ENCODE measurements around the gene ATP8B4. TPM values are rescaled to one million over a fixed set of nuclear protein-coding genes. Genes with fewer than 3 reads are reported as not detected.
"Not testable (repeated sequence)": the region's sequence is repeated elsewhere in the genome, so short reads cannot be mapped to it uniquely, and the experiment has no call there.

ATP8B4 gene
- polyA plus RNA-seq, 3 donors = 2.3 to 3.6 (median 2.6) TPM

DNA sequence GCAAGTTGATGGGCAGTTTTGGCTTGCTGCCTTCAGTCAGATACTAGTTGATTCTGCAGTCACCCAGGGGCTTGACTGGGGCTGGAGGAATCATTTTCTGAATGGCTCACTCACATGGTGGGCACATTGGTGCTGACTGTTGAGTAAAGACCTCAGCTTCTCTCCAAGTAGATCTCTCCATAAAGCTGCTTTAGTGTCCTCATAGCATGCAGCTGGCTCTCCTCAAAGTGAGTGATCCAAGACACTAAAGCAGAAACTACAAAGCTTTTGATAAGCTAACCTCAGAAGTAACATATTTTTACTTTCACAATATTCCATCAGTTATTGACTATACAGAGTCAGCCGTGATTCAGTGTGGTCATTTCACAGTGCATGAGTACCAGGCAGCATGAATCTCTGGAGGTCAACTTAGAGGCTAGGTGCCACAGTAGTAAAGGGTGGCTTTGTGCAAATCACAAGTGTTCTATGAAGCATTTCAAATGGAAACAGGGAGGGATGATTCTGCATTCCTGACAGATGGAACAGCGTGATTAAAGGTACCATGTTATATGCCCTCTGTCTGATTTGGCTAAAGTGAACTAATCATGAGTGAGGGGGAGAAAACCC is 24.3 kb upstream of the ATP8B4 start:
- DNase-seq = no peak

DNA sequence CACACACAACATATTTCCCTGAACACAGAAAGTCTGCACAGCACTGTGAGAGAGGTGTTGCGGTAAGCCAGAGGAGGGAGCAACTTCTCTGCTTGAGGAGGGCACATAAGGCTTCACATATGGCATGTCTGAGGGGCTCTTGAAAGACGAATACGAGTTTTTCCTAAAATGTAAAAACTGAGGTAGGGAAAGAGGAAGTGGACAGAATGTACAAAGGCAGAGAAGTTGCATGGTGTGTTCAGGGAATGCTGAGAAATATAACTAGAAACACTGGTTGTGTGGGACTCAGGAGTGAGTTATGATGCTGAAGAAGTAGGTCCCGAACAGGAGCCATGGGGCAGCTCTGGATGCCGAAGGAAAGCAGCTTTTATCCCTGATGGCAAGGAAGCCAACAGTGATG is 22.8 kb upstream of the ATP8B4 start:
- no peak for DNase-seq

DNA sequence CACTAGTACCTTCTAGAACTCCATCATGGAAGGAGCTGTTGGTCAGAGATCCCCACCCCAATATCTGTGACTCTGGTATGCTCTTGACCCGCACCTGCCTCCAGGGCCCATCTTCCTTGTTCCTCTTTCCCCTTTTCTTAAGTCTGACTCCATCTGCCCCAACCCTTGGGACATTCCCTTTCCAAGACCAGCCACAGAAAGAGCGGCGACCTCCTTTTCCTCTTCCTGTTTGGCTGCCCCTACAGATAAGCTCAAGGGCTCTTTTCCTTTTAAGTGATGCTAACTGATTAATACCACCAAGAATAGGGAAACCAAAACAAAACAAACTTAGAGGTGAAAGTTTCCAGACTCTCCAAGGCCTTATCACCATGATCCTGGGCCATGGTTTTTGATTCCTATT is 21.9 kb upstream of the ATP8B4 start:
- DNase-seq = no peak

DNA sequence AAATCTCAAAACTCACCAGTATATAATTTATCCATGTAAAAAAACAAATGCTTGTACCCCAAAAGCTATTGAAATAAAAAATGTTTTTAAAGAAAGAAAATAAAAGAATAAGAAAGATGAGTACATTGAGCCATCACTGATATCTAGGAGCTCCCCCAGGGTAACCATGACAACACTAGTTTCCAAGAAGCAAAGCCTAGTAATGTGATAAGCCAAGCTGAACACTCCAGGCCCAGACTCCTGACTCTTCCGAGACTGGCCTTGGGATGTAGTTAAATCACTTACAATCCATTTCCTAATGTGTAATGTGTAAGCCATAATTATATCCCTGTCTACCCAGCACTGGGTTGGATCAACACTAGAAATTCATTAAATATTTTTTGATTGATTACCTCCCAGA is 21.1 kb upstream of the ATP8B4 start:
- peak; percentile 14 for DNase-seq

DNA sequence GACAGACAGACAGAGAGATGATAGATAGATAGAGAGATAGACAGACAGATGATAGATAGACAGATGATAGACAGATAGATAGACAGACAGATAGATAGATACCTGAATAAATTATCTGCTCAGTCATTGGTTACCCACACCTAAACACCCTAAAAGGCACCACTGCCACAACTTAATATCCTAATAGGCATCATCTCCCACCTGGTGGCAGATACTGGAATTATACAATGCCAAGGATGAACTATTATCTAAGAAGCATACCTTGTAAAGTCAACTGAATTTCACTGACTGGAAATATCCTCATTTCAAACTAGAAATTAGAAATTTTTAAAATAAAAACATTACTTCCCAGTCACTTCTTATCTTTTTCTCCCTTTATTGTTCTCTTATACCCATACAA is 19.4 kb upstream of the ATP8B4 start:
- no peak for DNase-seq

DNA sequence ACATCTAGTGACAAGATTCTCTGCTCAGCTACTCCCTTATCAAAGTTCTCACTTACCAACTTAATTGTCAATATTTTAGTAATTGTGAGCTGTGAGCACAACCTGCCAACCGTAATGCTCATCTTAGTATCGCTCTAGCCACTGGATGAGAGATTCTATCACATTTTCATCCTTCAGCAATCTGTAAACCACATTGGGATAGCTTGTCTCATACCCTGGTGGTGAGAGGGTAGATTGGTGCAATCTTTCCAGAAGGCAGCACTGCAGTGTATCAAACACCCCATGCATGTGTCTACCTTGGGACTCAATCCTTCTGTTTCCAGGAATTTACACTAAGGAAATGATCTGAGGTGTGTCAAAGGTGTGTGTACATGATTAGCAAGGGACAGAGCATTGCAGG is 18.9 kb upstream of the ATP8B4 start:
- no peak for DNase-seq

DNA sequence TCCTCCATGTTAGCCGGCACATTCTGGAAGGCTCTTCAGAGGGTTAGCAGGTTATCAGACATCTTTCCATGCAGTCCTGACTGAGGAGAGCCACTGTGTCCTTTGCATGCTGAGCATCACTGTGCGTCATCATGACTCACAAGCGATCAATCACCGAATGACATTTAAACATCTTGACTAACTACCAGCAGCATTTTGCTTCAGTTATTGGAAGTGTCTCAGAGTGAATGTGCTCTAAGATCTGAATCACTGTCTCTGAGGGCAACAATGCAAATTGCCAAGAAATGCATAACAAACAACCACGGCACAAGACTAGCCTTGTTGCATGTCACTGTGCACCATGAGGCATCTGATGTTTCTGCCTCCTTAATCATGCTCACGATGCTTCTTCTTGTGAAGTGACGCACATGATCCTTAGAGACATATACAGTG is 18.3 kb upstream of the ATP8B4 start:
- DNase-seq = no peak

DNA sequence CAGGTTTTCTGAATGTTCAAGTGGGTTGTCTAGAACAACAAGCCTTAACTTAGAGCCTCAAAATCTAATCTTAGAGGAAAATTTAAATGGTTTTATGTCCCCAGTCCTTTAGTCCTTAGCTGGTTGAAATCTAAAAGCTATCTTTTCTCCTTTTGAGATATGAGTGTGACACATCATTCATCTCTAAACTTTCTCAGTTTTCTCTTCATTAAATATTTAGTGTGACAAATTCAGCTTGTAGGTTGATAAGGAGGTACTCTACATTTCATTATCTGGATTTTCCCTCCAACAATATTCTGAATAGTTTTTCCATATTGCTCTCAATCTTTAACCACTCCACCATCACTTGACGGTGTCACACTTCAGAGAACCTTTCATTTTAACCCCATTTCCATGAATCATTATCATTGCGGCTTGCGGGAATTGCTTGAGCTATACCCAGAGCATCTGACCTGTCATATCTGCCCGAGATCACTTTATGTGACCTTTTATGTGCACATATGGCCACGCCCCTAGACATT is 16.1 kb upstream of the ATP8B4 start:
- no peak for DNase-seq

DNA sequence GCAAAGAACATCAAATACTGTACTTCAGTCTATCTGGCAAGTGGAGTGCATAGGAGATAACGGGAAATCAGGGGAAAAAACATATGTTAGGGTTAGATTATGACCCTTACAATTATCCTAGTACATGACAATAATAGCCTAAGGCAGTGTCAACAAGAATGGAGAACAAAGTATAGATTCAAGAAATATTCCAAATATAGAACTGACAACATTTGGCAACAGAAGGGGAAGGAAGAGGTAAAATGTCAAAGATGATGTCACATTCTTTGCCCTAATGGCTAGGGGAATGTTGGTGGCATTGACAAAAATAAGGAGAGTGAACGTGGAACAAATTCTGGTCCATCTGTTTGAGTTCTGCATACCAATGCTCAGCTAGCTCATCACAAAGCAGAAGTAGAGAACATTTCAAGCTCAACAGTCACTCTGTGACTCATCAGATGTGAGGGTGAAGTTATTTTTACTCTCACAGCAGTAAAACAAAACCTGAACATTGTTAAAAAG is 15.5 kb upstream of the ATP8B4 start:
- no peak for DNase-seq

DNA sequence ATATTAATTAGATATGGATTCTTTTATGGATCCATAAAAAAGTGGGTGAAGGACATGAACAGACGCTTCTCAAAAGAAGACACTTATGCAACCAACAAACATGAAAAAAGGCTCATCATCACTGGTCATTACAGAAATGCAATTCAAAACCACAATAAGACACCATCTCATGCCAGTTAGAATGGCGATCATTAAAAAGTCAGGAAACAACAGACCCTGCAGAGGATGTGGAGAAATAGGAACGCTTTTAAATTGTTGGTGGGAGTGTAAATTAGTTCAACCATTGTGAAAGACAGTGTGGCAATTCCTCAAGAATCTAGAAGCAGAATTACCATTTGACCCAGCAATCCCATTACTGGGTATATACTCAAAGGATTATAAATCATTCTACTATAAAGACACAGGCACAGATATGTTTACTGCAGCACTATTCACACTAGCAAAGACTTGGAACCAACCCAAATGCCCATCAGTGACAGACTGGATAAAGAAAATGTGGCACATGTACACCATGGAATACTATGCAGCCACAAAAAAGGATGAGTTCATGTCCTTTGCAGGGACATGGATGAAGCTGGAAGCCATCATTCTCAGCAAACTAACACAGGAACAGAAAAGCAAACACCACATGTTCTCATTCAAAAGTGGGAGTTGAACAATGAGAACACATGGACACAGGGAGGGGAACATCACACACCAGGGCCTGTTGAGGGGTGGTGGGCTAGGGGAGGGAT is 13.4 kb upstream of the ATP8B4 start:
- DNase-seq = not testable (repeated sequence)

DNA sequence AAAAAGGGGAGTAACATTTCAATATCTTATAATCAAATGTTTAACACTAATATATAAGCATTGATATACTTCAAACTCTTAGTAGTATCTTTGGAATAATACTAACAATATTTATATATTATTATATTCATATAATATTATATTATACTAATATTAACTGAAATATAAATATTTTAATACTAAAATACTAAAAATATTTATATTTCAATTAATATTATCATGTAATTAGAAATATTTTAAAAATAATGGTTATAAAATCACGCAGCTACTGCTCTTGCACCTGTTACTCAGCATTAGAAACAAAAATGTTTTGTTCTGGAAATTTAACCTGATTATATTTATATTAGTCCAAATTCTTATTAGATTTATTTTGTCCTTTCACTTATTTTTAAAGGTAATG is 12.6 kb upstream of the ATP8B4 start:
- no peak for DNase-seq

DNA sequence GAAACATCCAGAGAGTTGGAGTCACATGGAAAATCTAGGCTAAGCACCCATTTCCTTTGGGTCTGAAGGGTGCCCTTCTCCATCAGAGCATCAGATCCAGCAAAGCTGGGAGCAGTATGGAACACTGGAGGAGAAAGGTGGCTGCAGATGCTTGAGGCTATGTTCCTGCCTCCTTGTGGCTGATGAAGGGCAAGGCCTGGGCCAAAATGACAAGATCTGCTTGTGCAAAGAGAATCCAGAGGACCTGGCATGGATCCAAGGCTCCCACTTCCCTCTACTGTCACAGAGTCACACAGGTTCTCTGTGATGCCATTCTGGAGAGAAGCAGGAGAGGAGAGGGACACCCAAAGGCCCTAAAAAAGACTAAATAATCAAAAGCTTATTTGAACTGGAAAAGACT is 9.2 kb upstream of the ATP8B4 start:
- DNase-seq = no peak

DNA sequence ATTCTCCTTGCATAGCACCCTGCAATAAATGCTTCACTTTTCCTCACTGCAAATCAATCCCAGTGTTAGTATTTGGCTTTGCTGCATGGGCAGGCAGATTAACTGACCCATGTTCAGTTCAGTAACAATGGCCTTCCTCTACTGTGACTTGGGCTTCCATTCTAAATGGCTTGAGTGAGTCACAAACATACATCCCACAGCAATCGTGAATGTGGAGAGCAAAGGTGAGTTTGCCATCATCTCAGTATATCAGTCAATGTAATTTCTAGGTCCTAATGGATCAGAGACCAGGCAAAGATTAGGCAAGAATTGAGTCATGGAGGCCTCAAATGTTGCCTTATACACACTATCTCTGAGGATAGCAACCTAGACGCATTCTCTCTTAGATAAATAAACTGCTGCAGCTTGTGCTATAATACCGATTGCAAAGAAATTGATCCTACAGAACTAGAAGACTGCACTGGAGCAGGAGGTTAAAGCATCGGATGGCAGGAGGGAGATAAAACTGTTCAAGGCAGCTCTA is 8.3 kb upstream of the ATP8B4 start:
- DNase-seq = no peak

DNA sequence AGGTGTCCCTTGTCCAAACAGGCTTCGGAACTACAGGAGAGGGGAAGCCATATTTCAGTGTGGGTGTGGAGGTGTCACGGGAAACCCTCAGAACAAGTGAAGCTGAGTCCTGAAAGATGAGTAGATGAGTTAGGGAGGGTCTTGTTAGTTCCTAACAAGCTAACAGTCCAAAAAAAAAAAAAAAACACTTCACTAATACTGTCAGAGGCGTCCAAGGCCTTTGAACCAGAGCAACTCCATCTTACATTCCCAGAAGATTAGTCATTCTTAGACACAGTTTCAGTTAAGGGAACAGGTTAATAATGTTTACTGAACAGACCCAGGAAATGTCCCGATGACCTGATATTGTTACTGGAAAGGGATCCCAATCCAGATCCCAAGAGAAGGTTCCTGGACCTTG is 7.0 kb upstream of the ATP8B4 start:
- no peak for DNase-seq

DNA sequence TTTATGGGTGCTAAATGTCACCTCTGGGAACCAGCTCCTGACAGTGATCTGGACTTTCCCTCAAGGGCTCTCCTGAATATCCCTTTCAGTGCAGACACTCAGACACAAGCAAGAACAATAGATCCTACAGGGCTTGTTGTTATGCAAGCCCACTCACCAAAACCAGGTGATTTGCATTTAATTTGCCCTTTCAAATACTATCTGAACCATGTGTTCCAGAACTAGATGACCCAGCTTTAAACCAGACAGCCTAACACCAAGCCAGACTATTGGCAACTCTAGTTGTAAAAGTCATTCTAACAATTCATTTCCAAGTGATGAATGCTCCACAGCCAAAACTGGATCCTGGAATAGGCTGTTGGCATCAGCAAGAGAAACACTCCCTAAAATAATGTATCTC is 5.6 kb upstream of the ATP8B4 start:
- no peak for DNase-seq

DNA sequence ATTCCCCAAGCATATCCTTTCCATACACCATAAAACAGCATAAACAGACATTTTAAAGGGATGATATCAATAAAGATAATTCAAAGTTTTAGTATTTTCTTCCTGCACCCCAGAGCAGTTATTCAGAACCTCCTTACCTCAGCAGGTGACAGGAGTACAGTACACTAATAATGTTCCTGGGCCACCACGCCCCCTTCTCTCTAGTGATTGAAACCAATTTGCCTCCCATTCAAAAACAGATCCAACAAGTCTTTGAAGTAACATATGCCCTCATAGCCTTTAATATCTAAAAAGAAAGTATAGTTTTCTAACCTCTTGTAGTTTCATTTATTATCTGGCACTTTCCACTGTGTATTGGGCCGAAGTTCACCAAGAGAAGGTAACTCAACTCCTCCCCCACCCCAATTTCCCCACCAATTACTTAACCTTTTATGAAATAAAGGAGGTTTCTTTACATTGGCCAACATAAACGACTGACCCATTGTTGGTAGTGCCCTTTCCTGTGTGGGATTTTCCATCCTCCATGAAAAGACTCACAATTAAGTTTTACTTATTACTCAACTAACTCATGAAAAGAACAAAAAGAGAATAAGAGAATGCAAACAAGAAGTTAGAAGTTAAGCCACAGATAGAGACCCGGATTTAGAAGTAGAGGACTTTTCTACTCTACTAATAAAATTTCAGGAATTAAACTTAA is 5.0 kb upstream of the ATP8B4 start:
- DNase-seq = no peak

DNA sequence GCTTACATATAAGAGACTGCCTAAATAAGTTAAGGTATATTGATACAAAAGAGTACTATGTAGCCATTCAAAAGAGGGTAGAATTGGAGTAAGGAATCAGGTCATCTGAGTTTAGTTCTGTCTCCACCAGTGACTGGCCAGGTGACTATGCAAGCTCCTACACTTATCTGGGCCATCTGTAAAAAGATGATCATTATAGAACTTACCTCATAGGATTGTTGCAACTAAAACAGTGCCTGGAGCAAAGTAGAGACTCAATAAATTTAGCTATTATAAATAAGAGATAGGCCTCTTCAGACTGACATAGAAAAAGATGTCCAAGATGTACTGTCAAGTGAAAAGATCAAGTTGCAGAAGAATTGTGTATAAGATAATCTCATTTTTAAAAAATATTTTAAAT is 1.7 kb upstream of the ATP8B4 start:
- no peak for DNase-seq

DNA sequence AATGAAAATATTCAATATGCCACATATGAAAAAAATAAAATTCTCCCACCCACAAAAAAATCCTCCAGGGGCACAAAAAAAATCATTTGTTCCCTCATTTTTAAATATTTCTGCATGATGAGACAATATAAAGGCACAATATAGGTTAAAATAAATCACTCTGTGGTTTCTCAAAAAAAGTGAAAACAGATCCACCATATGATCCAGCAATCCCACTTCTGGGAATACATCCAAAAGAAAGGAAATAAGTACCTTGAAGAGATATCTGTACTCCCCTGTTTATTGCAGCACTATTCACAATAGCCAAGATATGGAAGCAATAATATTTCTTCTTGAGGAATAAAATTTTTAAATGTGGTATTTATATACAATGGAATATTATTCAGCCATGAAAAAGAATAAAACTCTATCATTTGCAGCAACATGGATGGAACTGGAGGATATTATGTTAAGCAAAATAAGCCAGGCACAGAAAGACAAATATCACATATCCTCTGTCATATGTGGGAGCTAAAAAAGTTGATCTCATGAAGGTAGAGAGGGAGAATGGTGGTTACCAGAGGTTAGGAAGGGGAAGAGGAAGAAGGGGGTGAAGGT is 1.5 kb downstream of the ATP8B4 start:
- DNase-seq = no peak

DNA sequence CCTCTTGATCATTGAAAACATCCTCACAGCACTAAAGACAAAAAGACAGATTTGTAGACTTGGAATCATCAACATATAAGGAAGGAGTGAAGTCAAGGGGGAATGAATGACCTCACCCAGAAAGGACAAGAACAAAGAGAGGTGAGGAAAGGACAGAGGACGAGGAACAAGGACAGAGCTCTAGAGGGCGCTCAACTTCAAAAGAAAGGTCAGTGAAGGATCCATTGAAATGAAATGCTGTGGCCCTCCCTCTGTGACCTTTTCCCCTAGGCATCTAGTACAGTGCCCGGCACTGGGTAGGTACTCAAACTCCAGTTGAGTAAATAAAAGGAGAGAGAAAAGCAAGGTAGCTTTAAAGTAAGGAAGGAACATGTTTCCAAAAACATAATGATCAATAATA is 2.6 kb downstream of the ATP8B4 start:
- DNase-seq = no peak

DNA sequence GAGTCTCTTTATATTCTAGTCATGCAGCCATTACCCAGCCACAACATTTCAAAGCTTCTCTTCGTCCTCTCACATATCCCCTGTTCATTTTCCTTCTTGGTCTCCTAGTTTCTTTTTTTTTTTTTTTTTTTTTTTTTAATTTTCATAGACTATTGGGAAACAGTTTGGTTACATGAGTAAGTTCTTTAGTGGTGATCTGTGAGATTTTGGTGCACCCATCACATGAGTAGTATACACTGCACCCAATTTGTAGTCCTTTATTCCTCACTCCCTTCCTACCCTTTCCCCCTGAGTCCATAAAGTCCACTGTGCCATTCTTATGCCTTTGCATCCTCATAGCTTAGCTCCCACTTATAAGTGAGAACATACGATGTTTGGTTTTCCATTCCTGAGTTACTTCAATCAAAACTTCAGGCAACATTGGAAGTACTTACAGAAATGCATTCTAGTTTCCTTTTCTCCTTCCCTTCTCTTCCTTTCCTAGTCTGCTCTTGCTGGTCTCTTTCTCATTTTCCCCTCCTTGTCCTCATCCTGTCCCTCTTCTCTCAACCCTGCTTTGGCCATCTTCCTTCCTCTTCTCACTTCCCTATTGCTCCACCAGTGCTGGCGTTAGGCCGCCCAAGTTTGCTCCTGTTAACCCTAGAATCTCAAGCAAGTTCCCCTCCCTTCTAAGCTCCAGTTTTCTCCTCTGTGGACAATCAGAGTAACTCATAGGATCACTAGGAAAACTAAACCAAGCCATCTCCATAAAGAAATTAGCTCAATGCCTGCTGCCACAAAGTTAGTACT is 4.8 kb downstream of the ATP8B4 start:
- no peak for DNase-seq

DNA sequence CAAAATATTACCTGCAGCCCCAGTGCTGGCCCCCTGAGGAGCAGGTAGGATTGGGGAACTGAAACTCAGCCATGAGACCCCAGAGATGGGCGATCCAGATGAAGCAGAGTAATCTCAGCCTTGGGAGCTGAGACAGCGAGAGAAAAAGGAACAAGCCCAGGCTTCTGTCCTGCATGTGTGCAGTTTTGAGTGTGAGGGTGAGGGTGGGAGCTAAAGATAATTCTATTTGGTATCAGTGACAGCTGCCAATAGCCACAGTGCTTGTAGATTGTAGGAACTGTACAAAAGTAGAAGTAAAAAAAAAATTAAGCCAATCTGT is 5.9 kb downstream of the ATP8B4 start:
- DNase-seq = no peak
